Stimulated activated CD8-positive, alpha-beta memory T cell treated with anti-CD3 and anti-CD28 coated beads, Interleukin-12 subunit alpha, Interleukin-12 subunit beta, amount 100 ng/mL, for 1 hour (primary cell): ENCODE data around the gene SLC7A10.

Experiments
- DNase-seq: peaks from one replicate; pipeline ENCODE4 v3.0.0-alpha.2; 2020; ENCODE audit warnings: low read depth

SLC7A10 gene

DNA sequence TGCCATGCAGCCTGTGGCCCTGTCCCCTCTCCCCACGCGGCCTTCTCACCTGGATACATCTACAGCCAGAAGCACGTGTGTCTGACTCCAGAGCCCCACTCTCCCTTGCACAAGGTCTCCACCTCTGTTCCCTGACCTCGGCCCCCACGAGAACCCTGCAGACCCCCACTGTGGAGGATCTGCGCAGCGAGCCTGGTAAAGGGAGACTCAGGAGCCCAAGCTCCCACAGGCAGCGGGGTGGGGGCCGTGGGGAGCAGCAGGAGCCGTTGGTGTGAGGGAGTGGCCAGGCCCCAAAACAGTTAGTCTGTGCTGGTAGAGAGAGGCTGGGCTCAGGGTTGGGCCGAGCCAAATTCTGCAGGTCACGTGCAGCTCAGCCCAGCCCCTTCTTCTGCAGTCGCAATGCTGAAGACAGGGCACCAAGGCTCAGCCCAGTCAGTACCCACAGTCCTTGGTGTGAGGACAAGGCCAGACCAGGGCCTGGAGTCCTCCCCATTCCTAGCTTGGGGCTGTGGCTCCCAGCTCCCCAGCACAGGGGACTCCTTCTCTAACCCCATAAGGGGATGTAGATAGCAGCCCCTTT lies 28.7 kb upstream of the SLC7A10 start:
- DNase-seq, result no peak

DNA sequence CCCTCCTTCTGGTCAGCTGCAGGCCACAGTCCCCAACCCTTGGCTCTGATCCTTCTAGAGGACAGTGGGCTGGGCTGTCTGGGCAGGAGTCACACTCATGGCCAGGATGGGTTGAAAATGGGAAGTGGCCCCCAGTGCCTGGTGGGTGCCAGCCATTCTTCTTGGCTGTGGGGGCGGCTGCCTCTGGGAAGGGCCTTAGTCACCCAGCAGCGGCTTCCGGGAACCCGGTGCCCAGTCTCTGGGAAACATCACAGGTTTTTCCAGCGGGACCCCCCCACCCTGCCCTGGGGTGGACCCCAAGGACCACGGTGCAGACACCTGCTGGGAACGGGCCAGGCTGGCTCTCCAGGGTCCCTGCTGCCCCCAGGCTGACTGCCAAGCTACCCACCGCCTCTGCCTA lies 27.3 kb upstream of the SLC7A10 start:
- DNase-seq, result no peak

- no peak for DNase-seq
Measured at GRCh38 chr19:33252418-33252962, 26.8 kb upstream of the SLC7A10 start.

GRCh38 chr19:33251526-33252090 lies 26.0 kb upstream of the SLC7A10 start:
- DNase-seq, result no peak

DNA sequence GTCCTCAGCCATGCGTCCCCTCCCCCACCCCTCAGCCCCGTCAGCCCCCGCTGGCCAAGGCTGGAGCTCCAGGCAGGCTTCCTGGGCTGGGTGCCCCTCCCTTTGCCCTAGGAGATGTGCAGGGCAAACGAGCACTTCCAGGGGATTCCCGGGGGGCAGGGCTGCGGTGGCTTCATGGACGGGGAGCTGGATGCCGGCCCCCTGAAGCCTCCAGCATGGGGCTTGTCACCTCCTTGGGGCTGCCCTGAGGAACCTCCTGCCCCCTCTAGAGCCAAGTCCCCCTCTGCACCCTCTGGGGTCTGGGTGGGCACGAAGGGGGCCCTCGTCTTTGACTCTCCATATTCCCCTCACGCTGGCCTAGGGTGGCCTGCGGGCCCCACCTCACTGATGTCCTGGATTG lies 25.4 kb upstream of the SLC7A10 start:
- no peak for DNase-seq

DNA sequence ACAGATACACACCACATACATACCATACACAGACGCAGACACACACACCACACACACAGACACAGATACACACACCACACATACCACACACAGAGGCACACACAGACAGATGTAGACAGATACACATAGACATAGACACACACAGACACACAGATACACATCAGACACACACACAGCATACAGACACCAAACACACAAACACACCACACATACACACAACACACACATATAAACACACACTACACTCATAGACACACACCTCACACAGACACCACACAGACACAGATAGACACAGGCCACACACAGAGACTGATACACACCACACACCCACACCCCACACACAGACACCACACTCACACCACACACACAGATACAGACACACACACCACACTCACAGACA lies 24.9 kb upstream of the SLC7A10 start:
- no peak for DNase-seq

DNA sequence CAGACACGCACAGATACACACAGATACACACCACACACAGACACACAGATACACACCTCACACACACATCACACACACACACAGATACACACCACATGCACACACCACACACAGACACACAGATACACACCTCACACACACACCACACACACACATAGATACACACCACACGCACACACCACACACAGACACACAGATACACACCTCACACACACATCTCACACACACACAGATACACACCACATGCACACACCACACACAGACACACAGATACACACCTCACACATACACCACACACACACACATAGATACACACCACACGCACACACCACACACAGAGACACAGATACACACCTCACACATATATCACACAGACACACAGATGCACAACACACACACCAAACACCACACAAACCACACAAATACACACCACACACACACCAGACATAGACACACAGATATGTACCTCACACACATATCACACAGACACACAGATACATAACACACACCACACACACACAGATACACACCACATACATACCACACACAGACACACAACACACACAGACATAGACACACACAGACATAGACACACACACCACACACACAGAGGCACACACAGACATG lies 24.2 kb upstream of the SLC7A10 start:
- DNase-seq, result no peak

DNA sequence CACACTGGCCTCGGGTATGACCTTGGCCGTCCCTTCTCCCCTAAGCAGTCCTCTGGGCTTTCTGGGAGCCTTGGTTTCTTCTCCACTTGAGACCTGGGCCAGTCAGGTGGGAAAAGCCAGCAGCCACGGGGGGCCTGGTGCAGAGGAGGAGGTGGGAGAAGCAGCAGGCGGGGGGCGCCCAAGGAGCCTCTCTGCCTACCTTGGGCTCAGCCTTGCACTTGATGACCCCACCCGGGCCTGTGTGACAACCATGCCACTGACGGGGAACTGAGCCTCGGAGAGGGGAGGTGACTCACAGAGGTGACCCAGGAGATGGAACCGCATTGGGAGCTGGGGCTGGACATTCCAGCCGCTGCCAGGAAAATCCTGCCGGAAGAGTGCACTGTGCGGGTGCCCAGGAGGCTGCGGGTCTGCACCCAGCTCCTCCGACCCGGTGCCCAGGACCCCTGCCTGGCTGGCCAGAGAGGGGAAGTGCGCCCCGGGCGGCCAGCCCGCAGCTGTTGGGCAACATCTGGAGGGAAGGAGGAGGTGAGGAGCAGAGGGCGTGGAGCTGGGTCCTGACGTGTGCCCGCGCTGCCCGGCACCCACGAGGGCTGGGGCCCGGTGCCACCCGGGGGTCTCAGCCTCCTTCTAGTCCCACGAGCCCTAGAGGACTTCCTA lies 23.4 kb upstream of the SLC7A10 start:
- DNase-seq, result no peak

- DNase-seq, result no peak
Measured at GRCh38 chr19:33248553-33248953, 22.9 kb upstream of the SLC7A10 start.

DNA sequence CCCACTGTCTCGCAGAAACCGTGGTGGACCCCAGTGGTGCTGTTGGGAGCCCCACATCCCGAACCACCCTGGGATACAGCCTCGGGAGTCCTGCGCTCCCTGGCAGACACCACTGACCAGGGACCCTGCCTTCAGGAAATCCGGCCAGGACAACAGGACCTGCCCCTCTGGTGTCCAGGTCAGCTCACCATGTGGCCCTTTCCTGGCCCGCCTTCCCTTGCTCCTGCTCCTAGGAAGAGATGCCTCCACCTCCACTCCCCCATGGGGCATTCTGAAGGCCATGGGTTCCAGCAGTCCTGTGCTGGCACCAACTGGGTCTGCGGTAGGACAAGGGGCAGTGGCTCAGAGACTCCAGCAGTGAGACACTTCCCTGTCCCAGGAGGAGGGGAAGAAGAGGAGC lies 22.5 kb upstream of the SLC7A10 start:
- no peak for DNase-seq

- no peak for DNase-seq
Measured at GRCh38 chr19:33247441-33247819, 21.8 kb upstream of the SLC7A10 start.

DNA sequence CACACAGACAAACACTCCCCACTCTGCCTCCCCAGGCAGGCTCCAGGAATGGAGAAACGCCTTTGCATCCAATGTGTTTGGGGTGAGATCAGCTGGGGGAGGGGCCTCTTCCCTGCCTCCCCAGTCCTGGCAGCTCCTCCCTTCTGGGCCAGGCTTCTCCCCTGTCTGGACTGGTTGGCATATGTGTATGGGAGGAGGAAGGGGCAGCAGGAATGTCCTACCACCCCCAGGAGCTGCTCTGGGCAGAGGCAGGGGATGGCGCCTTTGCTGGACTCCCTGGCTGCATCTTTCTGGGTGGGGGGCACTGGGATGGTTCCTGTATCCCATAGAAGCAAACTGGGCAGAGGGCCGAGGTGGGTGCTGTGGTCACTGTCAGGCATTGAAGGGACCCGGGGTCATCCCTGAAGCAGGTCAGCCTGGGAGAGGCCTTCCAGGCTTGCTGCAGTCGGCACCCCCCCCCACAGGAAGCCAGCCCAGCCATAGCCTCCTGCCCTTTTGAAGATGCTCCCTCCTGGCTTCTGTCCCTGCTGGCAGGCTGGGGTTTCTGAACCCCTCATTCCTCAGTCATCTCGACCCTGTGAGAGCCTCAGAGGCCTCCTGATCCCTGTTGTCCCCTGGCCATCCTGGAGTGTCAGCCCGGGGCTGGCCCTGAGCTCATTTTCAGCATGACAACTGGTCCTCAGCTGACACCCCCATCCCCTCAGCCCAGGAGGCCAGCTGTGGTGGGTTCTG lies 21.2 kb upstream of the SLC7A10 start:
- DNase-seq, result no peak

DNA sequence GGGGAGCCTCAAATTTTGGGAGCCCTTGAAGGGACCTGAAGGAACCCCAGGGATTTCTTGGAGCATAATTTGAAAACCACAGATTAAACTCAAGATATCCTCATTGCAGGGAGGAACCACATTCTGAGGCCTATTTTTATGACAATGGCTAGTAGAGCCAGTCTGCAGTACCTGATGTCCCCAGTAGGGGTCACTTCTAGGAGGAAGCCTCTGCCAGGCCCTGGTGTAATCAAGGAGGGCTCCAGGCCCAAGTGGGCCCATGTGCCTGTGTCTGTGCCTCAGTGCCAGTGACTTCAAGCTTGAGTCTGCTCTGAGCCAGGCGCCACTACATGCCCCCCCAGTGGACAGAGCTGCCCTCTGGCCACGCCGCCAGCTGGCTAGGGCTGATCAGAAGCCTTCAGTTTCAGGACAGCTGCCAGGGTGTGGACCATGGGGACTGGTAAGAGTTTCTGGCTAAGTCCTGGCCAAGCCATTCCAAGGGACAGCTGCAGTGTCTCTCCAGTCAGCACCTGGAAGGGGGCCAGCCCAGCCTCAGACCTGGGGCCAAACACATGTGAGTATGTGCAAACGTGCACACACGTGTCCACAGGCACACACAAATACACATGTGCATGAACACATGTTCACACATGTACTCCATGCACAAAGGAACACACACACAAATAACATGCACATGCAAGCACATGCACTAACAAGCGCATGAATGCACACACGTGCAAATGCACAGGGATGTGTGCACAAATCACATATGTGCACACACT lies 20.5 kb upstream of the SLC7A10 start:
- no peak for DNase-seq

DNA sequence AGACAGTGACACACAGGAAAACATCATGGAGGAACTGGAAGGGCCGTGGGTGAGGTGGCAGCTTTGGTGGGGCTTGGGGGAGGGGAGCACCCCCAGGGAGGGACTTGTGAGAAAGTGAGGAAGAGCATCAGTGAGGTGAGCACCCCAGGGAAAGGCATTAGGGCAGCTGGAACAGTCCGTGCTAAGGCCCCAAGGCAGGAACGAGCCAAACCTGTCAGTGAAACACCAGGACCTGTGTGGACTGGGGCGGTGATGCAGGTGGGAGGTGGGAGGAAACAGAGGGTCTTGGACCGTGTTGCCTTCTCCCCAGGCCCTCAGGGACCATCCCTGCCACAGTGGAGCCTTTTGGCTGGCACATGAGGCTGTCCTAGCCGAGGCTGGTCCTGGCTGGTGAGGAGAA lies 17.3 kb upstream of the SLC7A10 start:
- DNase-seq, result no peak

DNA sequence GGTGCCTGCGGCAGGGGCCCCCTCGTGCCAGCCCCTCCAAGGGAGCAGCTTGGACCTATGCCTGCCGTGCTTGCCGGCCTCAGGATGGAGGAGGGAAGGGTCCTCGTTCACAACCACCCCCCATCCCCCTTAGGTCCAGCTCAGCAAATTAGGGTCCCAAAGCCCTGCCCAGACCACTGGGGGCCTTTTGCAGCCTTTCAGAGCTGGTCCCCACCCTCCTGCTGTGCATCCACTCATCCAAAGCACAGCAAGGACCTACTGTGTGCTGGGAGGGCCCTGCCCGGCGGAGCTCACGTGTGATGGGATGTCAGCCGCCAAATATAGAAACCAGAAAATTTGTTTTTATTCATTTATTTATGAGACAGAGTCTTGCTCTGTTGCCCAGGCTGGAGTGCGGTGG lies 16.5 kb upstream of the SLC7A10 start:
- DNase-seq, result no peak

DNA sequence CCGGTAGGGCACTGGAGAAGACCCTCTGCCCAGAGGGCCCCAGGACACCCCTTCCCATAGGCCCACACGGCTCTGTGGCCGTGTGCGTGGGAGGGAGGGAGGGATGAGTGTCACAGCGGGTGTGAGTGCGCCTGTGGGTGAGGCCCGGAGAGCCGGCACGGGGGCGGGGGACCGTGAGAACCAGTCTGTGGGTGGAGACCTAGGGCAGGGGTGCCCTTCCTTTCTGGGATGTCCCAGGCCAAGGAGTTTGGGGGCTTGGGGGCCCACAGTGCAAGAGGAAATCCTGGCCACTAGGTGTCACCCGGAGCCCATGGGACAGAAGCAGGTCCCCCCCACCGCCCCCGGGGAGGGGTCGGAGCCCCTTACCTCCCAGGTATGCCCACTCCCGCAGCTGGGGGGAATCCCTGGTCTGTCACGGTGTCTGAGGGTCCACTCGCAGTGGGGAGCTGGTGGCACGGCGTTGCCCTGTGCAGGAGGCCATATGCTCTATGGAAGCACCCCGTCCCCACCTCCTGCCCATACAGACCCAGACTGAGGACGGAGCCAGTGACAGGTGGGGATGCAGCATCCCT lies 16.0 kb upstream of the SLC7A10 start:
- DNase-seq, result no peak

- DNase-seq, result no peak
Measured at GRCh38 chr19:33241091-33241529, 15.5 kb upstream of the SLC7A10 start.

DNA sequence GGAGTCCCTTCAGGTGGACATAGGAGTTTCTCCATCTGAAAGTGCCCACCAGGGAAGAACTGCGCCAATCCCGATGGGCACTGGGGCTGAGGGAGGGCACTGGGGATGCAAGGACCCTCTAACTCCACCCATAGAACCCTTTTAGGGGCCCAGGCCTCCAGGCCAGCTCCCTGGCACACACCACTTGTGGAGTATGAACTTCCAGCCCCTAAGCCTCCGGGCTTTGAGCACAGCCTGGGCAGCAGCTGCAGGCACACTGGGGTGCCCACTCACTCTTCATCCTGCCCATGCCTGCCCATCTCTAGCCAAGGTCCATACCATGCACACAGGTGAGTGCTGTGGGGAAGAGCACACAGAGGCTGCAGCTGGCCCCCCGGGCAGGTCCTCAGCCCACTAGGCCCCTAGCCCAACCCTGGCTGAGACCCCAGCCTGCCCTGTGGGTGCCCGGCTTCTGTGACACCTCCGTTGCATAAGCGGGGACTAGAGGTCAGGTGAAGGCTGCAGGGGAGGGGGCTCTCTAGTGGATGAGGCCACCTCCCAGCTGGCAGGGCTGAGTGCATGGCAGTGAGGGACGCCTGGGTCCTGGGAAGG lies 14.6 kb upstream of the SLC7A10 start:
- no peak for DNase-seq

GRCh38 chr19:33239223-33239975 lies 13.7 kb upstream of the SLC7A10 start:
- DNase-seq, result no peak

- no peak for DNase-seq
Measured at GRCh38 chr19:33238481-33239149, 13.0 kb upstream of the SLC7A10 start.
